OCI-LY3 (cell line): ENCODE results near the gene IRF3.

Source experiments
- H2AFZ ChIP-seq: fragments of 200-600, 300-600 bp; shearing (Covaris generic); 2 replicates; pipeline ENCODE4 v1.6.0; 2014; ENCODE audit warnings: antibody characterized with exemption, low read depth, low read length
- H3K27ac ChIP-seq: fragments of 200-600, 300-600 bp; sonication (generic); 2 replicates; pipeline ENCODE4 v1.5.1; 2014; ENCODE audit warnings: mild to moderate bottlenecking, low read length, moderate library complexity, mixed read lengths
- H3K27me3 ChIP-seq: fragments of 200-600, 300-600 bp; sonication (generic); 2 replicates; pipeline ENCODE4 v1.6.1; 2014; ENCODE audit warnings: low read depth, low read length, mixed read lengths
- H3K36me3 ChIP-seq: fragments of 200-600, 300-600 bp; sonication (generic); replicated peaks from 2 replicates; pipeline ENCODE3; 2014; ENCODE audit warnings: low read depth, low read length, mixed read lengths
- H3K4me1 ChIP-seq: fragments of 300-600, 200-600 bp; sonication (generic); 2 replicates; pipeline ENCODE4 v1.6.1; 2014; ENCODE audit warnings: low read length, mixed read lengths
- H3K4me2 ChIP-seq: fragments of 200-600, 300-600 bp; sonication (generic); 2 replicates; pipeline ENCODE4 v1.6.1; 2014; ENCODE audit warnings: low read length, mixed read lengths
- H3K4me3 ChIP-seq: fragments of 300-600, 200-600 bp; sonication (generic); 2 replicates; pipeline ENCODE4 v1.5.1; 2014; ENCODE audit warnings: antibody characterized with exemption, mild to moderate bottlenecking, low read length, moderate library complexity
- H3K79me2 ChIP-seq: fragments of 300-600, 200-600 bp; shearing (Covaris generic); 2 replicates; pipeline ENCODE4 v1.6.1; 2014; ENCODE audit warnings: mild to moderate bottlenecking, low read length, mixed read lengths
- H3K9ac ChIP-seq: fragments of 300-600, 200-600 bp; shearing (Covaris generic); 2 replicates; pipeline ENCODE4 v1.6.0; 2014; ENCODE audit warnings: mild to moderate bottlenecking, low read length, moderate library complexity
- H3K9me3 ChIP-seq: fragments of 200-600, 300-600 bp; shearing (Covaris generic); 2 replicates; pipeline ENCODE4 v1.6.1; 2014; ENCODE audit warnings: low read length, mixed read lengths; ENCODE audit not compliant: insufficient read depth
- H4K20me1 ChIP-seq: fragments of 200-600, 300-600 bp; sonication (generic); 2 replicates; pipeline ENCODE4 v1.6.1; 2016; ENCODE audit warnings: low read length, mixed read lengths; ENCODE audit not compliant: insufficient read depth
- CTCF ChIP-seq: fragments of 200-600, 300-600 bp; sonication (generic); IDR thresholded peaks from 2 replicates; pipeline ENCODE4 v1.5.1; 2014; ENCODE audit warnings: antibody characterized with exemption, low read length, low read depth
- EZH2phosphoT487 ChIP-seq: fragments of 200-600 bp; shearing (Covaris generic); IDR thresholded peaks from 2 replicates; pipeline ENCODE4 v1.6.1; 2018; ENCODE audit warnings: antibody characterized with exemption, mixed run types, low read depth

The IRF3 gene

GRCh38 chr19:49684251-49684982 lies 18.8 kb upstream of the IRF3 start:
- TF ChIP-seq EZH2phosphoT487 (no peak), CTCF (peak; percentile 64)
- no peaks in the 10 kb centered on the region for H3K27me3 ChIP-seq
- H2AFZ ChIP-seq: no peak overlapping the region
- H3K36me3 ChIP-seq: peaks cover 81% of the 10 kb centered on the region
- H3K79me2 ChIP-seq: peaks cover 63% of the 10 kb centered on the region
- H3K4me1 ChIP-seq: peaks cover 52% of the 10 kb centered on the region
- no peak overlapping the region for H3K4me3 ChIP-seq
- H3K9ac ChIP-seq: no peak overlapping the region
- no peak overlapping the region for H3K4me2 ChIP-seq
- H3K9me3 ChIP-seq: no peaks in the 10 kb centered on the region
- H3K27ac ChIP-seq: no peak overlapping the region
- peaks cover 87% of the 10 kb centered on the region for H4K20me1 ChIP-seq

GRCh38 chr19:49683814-49684250 lies 18.2 kb upstream of the IRF3 start:
- H4K20me1 ChIP-seq: peaks cover 89% of the 10 kb centered on the region
- no peak overlapping the region for H3K4me3 ChIP-seq
- no peak overlapping the region for H2AFZ ChIP-seq
- no peak overlapping the region for H3K9ac ChIP-seq
- peaks cover 56% of the 10 kb centered on the region for H3K4me1 ChIP-seq
- no peak overlapping the region for H3K4me2 ChIP-seq
- peaks cover 78% of the 10 kb centered on the region for H3K36me3 ChIP-seq
- H3K79me2 ChIP-seq: peaks cover 69% of the 10 kb centered on the region
- no peaks in the 10 kb centered on the region for H3K27me3 ChIP-seq
- no peak for TF ChIP-seq EZH2phosphoT487
- no peak for TF ChIP-seq CTCF
- no peaks in the 10 kb centered on the region for H3K9me3 ChIP-seq
- no peak overlapping the region for H3K27ac ChIP-seq

GRCh38 chr19:49682274-49682673 lies 16.6 kb upstream of the IRF3 start:
- TF ChIP-seq CTCF: no peak
- no peak for TF ChIP-seq EZH2phosphoT487
- Histone ChIP-seq H3K27ac (peak overlapping the region; percentile 79), H3K27me3 (no peaks in the 10 kb centered on the region), H2AFZ (no peak overlapping the region), H3K4me1 (peaks cover 44% of the 10 kb centered on the region), H3K4me2 (peak overlapping the region; percentile 58), H4K20me1 (peaks cover 78% of the 10 kb centered on the region), H3K4me3 (peak overlapping the region; percentile 36), H3K9me3 (no peaks in the 10 kb centered on the region), H3K79me2 (peaks cover 84% of the 10 kb centered on the region), H3K36me3 (peaks cover 63% of the 10 kb centered on the region), H3K9ac (peak overlapping the region; percentile 30; the same call in 1 of the 2 replicates)

- peaks cover 74% of the 10 kb centered on the region for H4K20me1 ChIP-seq
Observed at GRCh38 chr19:49681830-49682229, 16.2 kb upstream of the IRF3 start.

More at GRCh38 chr19:49681830-49682229, 16.2 kb upstream of the IRF3 start:
- H3K9ac ChIP-seq: peak overlapping the region; percentile 30; the same call in 1 of the 2 replicates
- peak overlapping the region; percentile 79 for H3K27ac ChIP-seq
- no peak overlapping the region for H2AFZ ChIP-seq
- H3K4me1 ChIP-seq: peaks cover 40% of the 10 kb centered on the region
- no peaks in the 10 kb centered on the region for H3K9me3 ChIP-seq
- H3K36me3 ChIP-seq: peaks cover 58% of the 10 kb centered on the region
- H3K4me2 ChIP-seq: peak overlapping the region; percentile 58
- no peaks in the 10 kb centered on the region for H3K27me3 ChIP-seq
- H3K4me3 ChIP-seq: peak overlapping the region; percentile 36
- TF ChIP-seq CTCF (no peak), EZH2phosphoT487 (no peak)
- peaks cover 87% of the 10 kb centered on the region for H3K79me2 ChIP-seq
